LHCN-M2 (cell line): ENCODE results near the gene MAP3K14. TPM values are rescaled to one million over a fixed set of nuclear protein-coding genes. Genes with fewer than 3 reads are reported as not detected.
"Not testable (repeated sequence)": the region's sequence is repeated elsewhere in the genome, so short reads cannot be mapped to it uniquely, and the experiment has no call there.

Source experiments
- DNase-seq: peaks from one replicate; pipeline ENCODE4 v3.0.0-alpha.2; 2012; ENCODE audit warnings: low read depth
- total RNA-seq: library from RNA; depleted of rRNA; stranded (reverse); fragments of >200 nt; gene quantifications from 2 replicates; pipeline ENCODE4 v1.2.3, GENCODE V29; 2014

MAP3K14 gene
- total RNA-seq, 1 experiment from 2014 or later: 6.2 TPM

GRCh38 chr17:45261577-45262515, 55.0 kb downstream of the MAP3K14 start, which contains the start of gene SPATA32:
Gene SPATA32 (minus strand): TSS chr17:45262094. CDS start chr17:45262016, 78 bp downstream.
- DNase-seq: no peak

DNA sequence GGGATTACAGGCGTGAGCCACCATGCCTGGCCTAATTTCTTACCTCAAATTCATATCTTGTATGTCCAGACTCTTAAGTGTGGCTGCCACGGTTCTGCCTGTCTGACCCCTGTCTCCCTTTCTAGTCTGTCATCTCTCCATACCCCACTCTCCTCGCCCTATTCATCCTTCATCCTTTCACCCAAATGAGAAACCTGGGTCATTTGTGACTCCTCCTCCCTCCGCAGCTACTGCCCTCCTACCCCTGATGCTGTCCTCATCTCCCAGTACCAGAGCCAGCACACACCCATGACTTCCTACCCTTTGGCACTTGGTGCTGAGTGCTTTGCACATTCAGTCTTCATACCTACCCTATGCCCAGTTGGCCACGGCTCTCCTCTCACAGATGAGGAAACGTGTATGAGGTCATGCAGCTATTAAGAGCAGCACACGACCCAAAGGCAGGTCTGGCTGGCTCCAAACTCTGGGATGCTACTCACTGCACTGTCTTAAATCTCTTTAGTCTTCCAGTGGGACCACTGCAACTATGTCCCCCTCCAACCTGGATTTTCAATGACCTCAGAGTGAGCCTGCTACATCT, 56.5 kb downstream of the MAP3K14 start:
- DNase-seq: no peak

DNA sequence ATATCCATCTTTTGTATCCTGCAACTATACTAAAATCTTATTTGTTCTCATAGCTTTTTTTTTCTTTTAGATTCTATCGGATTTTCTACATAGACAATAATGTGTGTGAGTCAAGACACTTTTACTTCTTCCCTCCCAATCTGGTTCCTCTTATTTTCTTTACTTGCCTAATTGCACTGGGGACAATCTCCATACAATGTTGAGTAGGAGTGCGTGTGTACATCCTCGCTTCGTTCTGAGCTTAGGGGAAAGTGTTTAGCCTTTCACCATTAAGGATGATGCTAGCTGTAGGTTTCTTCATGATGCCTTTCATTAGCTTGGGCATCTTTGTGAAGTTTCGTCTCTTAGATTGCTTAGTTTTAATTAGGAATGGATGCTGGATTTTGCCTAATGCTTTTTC, 57.8 kb downstream of the MAP3K14 start:
- no peak for DNase-seq

DNA sequence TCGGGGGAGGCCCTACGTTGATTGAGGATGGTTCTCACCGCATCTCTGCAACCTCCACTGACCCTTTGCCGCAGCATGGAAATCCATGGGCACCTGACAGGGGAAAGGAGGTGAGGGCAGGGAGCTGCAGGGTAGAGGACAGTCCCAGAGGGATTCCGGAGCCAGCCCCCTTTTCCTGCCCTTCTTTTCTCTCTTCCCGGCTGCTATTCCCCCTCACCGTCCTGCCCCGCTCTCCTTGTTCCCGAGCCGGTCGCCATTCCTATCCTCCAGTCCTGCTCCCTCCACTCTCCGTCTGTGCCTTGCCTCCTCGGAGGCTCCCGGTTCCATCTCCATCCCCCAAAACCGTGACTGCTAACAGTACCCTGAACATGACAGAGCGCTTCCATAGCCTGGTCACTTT, 59.7 kb downstream of the MAP3K14 start:
- no peak for DNase-seq

- no peak for DNase-seq
Observed at GRCh38 chr17:45256114-45256966, 60.5 kb downstream of the MAP3K14 start.

DNA sequence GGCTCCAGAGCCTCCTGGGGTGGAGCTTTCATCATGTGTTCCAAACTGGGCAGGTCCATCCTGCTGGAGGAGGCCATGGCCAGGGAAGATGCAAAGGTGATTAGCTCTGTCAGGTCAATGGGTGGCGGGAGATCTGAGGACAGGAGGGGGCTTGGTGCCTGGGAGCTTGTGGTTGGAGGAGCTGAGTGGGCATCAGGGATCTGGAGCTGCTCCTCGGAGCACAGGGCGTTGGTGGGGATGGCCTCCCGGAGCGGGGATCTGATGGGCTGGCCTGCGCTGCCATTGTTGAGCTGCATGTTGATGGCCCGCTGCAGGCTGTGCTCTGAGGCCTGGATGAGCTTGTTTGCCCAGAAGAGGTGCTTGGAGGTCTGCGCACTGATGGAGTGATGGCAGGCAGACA, 61.5 kb downstream of the MAP3K14 start:
- no peak for DNase-seq

- no peak for DNase-seq
Observed at GRCh38 chr17:45253879-45254278, 62.9 kb downstream of the MAP3K14 start.

GRCh38 chr17:45253237-45253636, 63.6 kb downstream of the MAP3K14 start:
- not testable (repeated sequence) for DNase-seq

DNA sequence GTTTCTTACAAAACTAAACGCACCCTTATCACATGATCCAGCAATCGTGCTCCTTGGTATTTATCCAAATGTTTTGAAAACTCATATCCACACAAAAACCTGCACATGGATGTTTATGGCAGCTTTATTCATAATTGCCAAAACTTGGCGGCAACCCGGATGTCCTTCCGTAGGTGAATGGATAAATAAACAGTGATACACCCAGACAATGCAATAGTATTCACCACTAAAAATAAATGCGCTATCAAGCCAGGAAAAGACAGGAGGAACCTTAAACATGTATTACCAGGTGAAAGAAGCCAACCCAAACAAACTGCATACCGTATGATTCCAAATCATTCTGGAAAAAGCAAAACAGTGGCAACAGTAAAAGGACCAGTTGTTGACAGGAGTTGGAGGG, 64.9 kb downstream of the MAP3K14 start:
- no peak for DNase-seq

DNA sequence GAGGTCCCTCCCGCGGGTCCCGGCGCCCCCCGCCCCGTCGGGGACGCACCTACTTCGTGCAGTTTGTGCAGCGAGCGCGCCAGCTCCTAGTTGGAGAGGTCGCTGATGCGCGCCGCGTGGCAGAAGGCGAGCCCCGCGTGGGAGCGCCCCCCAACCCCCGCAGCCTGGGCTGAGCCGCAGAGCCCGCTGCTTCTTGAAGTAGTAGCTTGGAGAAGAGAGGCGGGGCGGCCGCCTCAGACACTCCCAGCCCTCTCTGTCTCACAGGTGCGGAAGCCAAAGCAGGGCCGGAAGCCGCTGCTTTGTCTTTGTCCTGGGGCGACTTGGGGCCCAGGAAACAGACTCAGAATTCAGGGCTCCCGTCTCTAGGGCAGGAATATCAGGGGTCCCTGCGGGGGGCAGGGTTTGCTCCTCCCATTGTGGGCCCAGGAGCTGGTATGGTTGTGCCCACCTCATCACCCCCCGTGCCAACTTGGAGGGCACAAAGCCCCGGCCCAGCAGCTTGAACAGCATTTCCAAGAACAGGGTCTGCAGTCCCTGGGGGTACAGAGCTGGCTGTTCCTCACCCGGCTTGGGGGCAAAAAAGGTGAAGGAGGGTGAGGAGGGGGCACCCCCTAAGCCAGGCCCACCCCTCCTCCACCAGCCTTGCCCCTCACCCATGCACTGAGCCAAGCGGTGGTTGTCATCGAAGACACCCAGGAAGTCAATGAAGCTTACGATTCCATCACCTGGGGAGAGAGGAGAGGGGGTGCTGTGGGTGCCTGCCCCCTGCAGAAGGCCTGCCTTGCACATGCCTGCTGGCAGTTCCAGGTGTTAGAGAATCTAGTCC, 68.5 kb downstream of the MAP3K14 start:
- no peak for DNase-seq

- no peak for DNase-seq
Observed at GRCh38 chr17:45247429-45248131, 69.2 kb downstream of the MAP3K14 start.

GRCh38 chr17:45246861-45247428, 69.9 kb downstream of the MAP3K14 start:
- no peak for DNase-seq

DNA sequence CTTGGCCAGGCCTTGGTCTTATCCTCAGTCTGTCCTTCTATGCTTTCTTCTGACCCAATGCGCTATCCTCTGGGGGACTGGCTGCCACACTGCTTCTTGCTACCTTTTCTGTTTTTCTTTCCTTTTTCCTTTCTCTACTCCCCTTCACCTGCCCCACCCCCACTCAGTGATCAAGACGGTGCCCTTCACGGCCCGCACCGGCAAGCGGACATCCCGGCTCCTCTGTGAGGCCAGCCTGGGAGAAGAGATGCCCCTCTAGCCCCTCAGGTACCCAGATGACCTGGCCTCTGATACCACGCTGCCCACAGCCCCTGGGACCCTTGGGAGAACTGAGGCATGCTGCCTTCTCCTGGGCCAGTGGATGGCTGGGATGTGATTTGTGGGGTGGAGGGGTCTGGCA, 70.5 kb downstream of the MAP3K14 start:
- no peak for DNase-seq

DNA sequence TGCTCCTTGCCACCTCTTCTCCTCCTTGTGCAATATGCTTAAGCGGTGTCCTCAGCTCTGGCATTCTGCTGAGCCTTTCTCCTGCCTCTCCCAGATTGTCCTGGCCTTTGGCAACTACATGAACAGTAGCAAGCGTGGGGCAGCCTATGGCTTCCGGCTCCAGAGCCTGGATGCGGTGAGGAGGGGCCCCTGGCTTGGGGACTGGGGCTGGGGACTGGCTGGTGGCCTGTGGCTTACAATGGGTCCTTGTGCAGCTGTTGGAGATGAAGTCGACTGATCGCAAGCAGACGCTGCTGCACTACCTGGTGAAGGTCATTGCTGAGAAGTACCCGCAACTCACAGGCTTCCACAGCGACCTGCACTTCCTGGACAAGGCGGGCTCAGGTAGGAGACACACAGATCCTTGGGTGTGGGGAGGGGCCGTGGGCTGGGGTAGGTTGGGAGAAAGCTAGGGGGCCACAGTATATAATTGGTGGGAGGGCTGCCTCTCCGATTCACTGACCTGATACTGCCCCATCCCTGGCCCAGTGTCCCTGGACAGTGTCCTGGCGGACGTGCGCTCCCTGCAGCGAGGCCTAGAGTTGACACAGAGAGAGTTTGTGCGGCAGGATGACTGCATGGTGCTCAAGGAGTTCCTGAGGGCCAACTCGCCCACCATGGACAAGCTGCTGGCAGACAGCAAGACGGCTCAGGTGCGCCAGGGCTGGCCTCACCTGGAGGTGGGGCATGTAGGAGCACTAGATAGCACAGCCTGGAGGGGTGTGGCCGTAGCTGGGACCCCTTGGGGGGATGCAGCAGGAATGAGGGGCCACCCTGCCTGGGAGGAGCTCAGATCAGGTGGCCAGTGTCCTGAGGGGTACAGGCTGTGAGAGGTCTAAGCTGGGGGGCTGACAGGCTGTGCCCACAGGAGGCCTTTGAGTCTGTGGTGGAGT, 71.8 kb downstream of the MAP3K14 start:
- DNase-seq: no peak

GRCh38 chr17:45243750-45244149, 73.1 kb downstream of the MAP3K14 start:
- DNase-seq: no peak

GRCh38 chr17:45242029-45242414, 74.8 kb downstream of the MAP3K14 start:
- no peak for DNase-seq

GRCh38 chr17:45241328-45242028, 75.3 kb downstream of the MAP3K14 start:
- no peak for DNase-seq

DNA sequence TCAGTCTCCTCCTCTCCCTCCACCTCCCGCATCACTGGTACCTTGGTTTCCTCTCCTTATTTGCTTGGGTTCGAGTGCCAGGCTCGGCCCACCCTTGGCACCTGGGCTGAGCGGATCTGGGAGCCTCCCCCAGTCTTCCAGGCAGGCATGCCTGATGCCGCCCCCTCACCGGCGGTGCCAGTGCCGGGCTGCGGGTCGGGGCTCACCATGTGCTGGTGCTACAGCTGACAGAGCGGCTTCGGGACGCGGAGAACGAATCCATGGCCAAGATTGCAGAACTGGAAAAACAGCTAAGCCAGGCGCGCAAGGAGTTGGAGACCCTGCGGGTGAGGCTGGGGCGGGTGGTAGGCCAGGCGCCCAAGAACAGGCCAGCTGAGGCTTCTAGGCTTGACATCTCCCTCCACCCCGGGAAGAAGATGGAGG, 75.9 kb downstream of the MAP3K14 start:
- no peak for DNase-seq
